ENCODE results near the gene DOCK2.
A peak's percentile ranks its signal among the peaks of the same experiment; 100 is the strongest.
"Not testable (repeated sequence)": the region's sequence is repeated elsewhere in the genome, so short reads cannot be mapped to it uniquely, and the experiment has no call there.

Gene DOCK2

GRCh38 chr5:169637549-169638121 is 560 bp downstream of the DOCK2 start:
- peak; percentile 47 to 56 for DNase-seq (ENCODE audit: low read depth in 1 of 2, low spot score in 1 of 2)

- no peak for DNase-seq (ENCODE audit: low read depth in 1 of 2, low spot score in 1 of 2)
These were observed 4.2 kb downstream of the DOCK2 start for GRCh38 chr5:169641253-169641652.

- no peak for DNase-seq (ENCODE audit: low read depth in 1 of 2, low spot score in 1 of 2)
These were observed 9.8 kb downstream of the DOCK2 start for GRCh38 chr5:169646856-169647255.

- DNase-seq (ENCODE audit: low read depth in 1 of 2, low spot score in 1 of 2): no peak
These were observed 10.5 kb downstream of the DOCK2 start for GRCh38 chr5:169647566-169647965.

GRCh38 chr5:169648725-169649310 is 11.7 kb downstream of the DOCK2 start:
- DNase-seq (ENCODE audit: low read depth in 1 of 2, low spot score in 1 of 2): no peak

GRCh38 chr5:169649486-169649885 is 12.4 kb downstream of the DOCK2 start:
- DNase-seq (ENCODE audit: low read depth in 1 of 2, low spot score in 1 of 2): no peak

- no peak for DNase-seq (ENCODE audit: low read depth in 1 of 2, low spot score in 1 of 2)
These were observed 13.7 kb downstream of the DOCK2 start for GRCh38 chr5:169650701-169651331.

GRCh38 chr5:169651526-169651925 is 14.5 kb downstream of the DOCK2 start:
- no peak for DNase-seq (ENCODE audit: low read depth in 1 of 2, low spot score in 1 of 2)

- no peak for DNase-seq (ENCODE audit: low read depth in 1 of 2, low spot score in 1 of 2)
These were observed 15.0 kb downstream of the DOCK2 start for GRCh38 chr5:169652057-169652456.

GRCh38 chr5:169653091-169653490 is 16.0 kb downstream of the DOCK2 start:
- no peak for DNase-seq (ENCODE audit: low read depth in 1 of 2, low spot score in 1 of 2)

GRCh38 chr5:169655353-169655752 is 18.3 kb downstream of the DOCK2 start:
- DNase-seq (ENCODE audit: low read depth in 1 of 2, low spot score in 1 of 2): no peak

GRCh38 chr5:169656125-169656901 is 19.2 kb downstream of the DOCK2 start:
- no peak for DNase-seq (ENCODE audit: low read depth in 1 of 2, low spot score in 1 of 2)

- no peak for DNase-seq (ENCODE audit: low read depth in 1 of 2, low spot score in 1 of 2)
These were observed 20.1 kb downstream of the DOCK2 start for GRCh38 chr5:169657127-169657526.

GRCh38 chr5:169662451-169662850 is 25.4 kb downstream of the DOCK2 start:
- DNase-seq (ENCODE audit: low read depth in 1 of 2, low spot score in 1 of 2): not testable (repeated sequence)

- DNase-seq (ENCODE audit: low read depth in 1 of 2, low spot score in 1 of 2): no peak
These were observed 26.5 kb downstream of the DOCK2 start for GRCh38 chr5:169663537-169663936.

GRCh38 chr5:169666365-169666764 is 29.3 kb downstream of the DOCK2 start:
- DNase-seq (ENCODE audit: low read depth in 1 of 2, low spot score in 1 of 2): no peak

- DNase-seq (ENCODE audit: low read depth in 1 of 2, low spot score in 1 of 2): no peak
These were observed 31.0 kb downstream of the DOCK2 start for GRCh38 chr5:169667896-169668674.

- DNase-seq (ENCODE audit: low read depth in 1 of 2, low spot score in 1 of 2): no peak
These were observed 31.7 kb downstream of the DOCK2 start for GRCh38 chr5:169668732-169669131.

GRCh38 chr5:169670769-169671525 is 33.9 kb downstream of the DOCK2 start:
- DNase-seq (ENCODE audit: low read depth in 1 of 2, low spot score in 1 of 2): no peak

- DNase-seq (ENCODE audit: low read depth in 1 of 2, low spot score in 1 of 2): no peak
These were observed 45.0 kb downstream of the DOCK2 start for GRCh38 chr5:169682026-169682425.

- no peak for DNase-seq (ENCODE audit: low read depth in 1 of 2, low spot score in 1 of 2)
These were observed 49.1 kb downstream of the DOCK2 start for GRCh38 chr5:169686137-169686536.
